GM23338 (cell line): ENCODE results near the gene FARSB.

Experiments used
- CREB1 ChIP-seq: fragments of 250-450 bp; sonication (Bioruptor Pico); IDR thresholded peaks from 2 replicates; pipeline ENCODE4 v1.5.0; 2020; ENCODE audit warnings: low read depth, mild to moderate bottlenecking, moderate library complexity
- EZH2 ChIP-seq: fragments of 200-600 bp; sonication (generic); IDR thresholded peaks from one replicate; pipeline ENCODE4 v1.8.0; 2017; ENCODE audit warnings: antibody characterized with exemption, mild to moderate bottlenecking, low read depth; ENCODE audit not compliant: unreplicated experiment
- EZH2phosphoT487 ChIP-seq: fragments of 200-600 bp; sonication (generic); IDR thresholded peaks from one replicate; pipeline ENCODE4 v1.8.1; 2018; ENCODE audit warnings: antibody characterized with exemption; ENCODE audit not compliant: unreplicated experiment
- JUNB ChIP-seq: IDR thresholded peaks from one replicate; pipeline ENCODE4 v1.6.1; 2016; ENCODE audit warnings: antibody characterized with exemption; ENCODE audit not compliant: unreplicated experiment
- NANOG ChIP-seq: IDR thresholded peaks from 2 replicates; pipeline ENCODE4 v1.6.1; 2016; ENCODE audit warnings: antibody characterized with exemption, borderline replicate concordance
- POLR2AphosphoS5 ChIP-seq: IDR thresholded peaks from 2 replicates; pipeline ENCODE4 v1.6.1; 2016; ENCODE audit warnings: antibody characterized with exemption, low read depth
- STAT1 ChIP-seq: IDR thresholded peaks from one replicate; pipeline ENCODE4 v1.6.1; 2016; ENCODE audit warnings: antibody characterized with exemption; ENCODE audit not compliant: unreplicated experiment
- ZNF114 ChIP-seq: fragments of 250-450 bp; sonication (Bioruptor Pico); IDR thresholded peaks from 2 replicates; pipeline ENCODE4 v1.5.0; 2020; ENCODE audit warnings: mild to moderate bottlenecking, moderate library complexity
- TF ChIP-seq, protein P1 (sequence below), 2 experiments: fragments of 200-600 bp in 1 of 2; sonication (generic) in 1 of 2; conservative IDR thresholded peaks; 2 replicates each; pipeline versions ENCODE4 v1.5.1 to v1.6.1; 2016 to 2017; ENCODE audit warnings: antibody characterized with exemption in 2 of 2, low read depth in 2 of 2, mild to moderate bottlenecking in 2 of 2, moderate library complexity in 1 of 2
- TF ChIP-seq, protein P2 (sequence below): IDR thresholded peaks from one replicate; pipeline ENCODE4 v1.6.1; 2018; ENCODE audit warnings: antibody characterized with exemption; ENCODE audit not compliant: unreplicated experiment
- TF ChIP-seq, protein P3 (sequence below): IDR thresholded peaks from 2 replicates; pipeline ENCODE4 v1.6.1; 2016; ENCODE audit warnings: antibody characterized with exemption

DNA sequence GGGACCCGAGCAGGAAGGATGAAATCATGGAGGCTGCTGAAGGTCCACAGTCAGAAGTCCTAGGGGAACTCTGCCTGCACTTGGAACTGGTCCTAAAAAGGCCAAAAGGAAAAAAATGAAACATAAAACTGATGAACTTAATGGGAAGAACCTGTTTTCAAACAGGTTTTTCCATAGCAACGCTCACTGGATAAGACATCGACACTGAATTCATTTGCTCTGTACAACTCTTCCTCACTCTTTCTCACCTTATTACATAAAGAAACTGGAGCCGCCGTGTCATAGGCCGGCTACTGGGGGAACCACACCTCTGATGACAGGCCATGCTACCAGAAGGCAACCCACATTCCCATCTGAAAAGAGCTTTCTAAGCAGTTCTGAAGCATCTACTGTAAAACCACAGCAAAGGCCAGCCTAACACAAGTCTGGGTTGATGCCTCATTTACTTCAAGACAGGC is 83.6 kb downstream of the FARSB start:
- TF ChIP-seq EZH2phosphoT487 (no peak), CREB1 (CRISPR knock-in tag) (no peak), EZH2 (no peak), ZNF114 (no peak), POLR2AphosphoS5 (no peak), STAT1 (no peak), JUNB (no peak), NANOG (no peak)
- TF ChIP-seq, protein P1, sequence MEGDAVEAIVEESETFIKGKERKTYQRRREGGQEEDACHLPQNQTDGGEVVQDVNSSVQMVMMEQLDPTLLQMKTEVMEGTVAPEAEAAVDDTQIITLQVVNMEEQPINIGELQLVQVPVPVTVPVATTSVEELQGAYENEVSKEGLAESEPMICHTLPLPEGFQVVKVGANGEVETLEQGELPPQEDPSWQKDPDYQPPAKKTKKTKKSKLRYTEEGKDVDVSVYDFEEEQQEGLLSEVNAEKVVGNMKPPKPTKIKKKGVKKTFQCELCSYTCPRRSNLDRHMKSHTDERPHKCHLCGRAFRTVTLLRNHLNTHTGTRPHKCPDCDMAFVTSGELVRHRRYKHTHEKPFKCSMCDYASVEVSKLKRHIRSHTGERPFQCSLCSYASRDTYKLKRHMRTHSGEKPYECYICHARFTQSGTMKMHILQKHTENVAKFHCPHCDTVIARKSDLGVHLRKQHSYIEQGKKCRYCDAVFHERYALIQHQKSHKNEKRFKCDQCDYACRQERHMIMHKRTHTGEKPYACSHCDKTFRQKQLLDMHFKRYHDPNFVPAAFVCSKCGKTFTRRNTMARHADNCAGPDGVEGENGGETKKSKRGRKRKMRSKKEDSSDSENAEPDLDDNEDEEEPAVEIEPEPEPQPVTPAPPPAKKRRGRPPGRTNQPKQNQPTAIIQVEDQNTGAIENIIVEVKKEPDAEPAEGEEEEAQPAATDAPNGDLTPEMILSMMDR (conservative IDR thresholded peaks at IDR 0.05; ENCODE audit: low read depth in 2 of 2), result no peak
- TF ChIP-seq, protein P2, sequence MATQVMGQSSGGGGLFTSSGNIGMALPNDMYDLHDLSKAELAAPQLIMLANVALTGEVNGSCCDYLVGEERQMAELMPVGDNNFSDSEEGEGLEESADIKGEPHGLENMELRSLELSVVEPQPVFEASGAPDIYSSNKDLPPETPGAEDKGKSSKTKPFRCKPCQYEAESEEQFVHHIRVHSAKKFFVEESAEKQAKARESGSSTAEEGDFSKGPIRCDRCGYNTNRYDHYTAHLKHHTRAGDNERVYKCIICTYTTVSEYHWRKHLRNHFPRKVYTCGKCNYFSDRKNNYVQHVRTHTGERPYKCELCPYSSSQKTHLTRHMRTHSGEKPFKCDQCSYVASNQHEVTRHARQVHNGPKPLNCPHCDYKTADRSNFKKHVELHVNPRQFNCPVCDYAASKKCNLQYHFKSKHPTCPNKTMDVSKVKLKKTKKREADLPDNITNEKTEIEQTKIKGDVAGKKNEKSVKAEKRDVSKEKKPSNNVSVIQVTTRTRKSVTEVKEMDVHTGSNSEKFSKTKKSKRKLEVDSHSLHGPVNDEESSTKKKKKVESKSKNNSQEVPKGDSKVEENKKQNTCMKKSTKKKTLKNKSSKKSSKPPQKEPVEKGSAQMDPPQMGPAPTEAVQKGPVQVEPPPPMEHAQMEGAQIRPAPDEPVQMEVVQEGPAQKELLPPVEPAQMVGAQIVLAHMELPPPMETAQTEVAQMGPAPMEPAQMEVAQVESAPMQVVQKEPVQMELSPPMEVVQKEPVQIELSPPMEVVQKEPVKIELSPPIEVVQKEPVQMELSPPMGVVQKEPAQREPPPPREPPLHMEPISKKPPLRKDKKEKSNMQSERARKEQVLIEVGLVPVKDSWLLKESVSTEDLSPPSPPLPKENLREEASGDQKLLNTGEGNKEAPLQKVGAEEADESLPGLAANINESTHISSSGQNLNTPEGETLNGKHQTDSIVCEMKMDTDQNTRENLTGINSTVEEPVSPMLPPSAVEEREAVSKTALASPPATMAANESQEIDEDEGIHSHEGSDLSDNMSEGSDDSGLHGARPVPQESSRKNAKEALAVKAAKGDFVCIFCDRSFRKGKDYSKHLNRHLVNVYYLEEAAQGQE, result no peak
- TF ChIP-seq, protein P3, sequence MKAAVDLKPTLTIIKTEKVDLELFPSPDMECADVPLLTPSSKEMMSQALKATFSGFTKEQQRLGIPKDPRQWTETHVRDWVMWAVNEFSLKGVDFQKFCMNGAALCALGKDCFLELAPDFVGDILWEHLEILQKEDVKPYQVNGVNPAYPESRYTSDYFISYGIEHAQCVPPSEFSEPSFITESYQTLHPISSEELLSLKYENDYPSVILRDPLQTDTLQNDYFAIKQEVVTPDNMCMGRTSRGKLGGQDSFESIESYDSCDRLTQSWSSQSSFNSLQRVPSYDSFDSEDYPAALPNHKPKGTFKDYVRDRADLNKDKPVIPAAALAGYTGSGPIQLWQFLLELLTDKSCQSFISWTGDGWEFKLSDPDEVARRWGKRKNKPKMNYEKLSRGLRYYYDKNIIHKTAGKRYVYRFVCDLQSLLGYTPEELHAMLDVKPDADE, result no peak
